HCT116 (cell line): ENCODE results near the gene USP36.

Experiments
- CTCF ChIP-seq, 3 experiments: fragments of 200-600 bp in 1 of 3; sonication (generic) in 1 of 3; IDR thresholded peaks in 2 of 3; conservative IDR thresholded peaks in 1 of 3; 2 replicates each; pipeline ENCODE4 v1.5.1; 2012 to 2017; ENCODE audit warnings: low read depth in 2 of 3, low read length in 2 of 3, antibody characterized with exemption in 1 of 3, borderline replicate concordance in 1 of 3, control low read depth in 1 of 3, mild to moderate bottlenecking in 1 of 3, mixed read lengths in 1 of 3, mixed run types in 1 of 3, moderate library complexity in 1 of 3; ENCODE audit not compliant: insufficient read depth in 1 of 3
- JUND ChIP-seq: IDR thresholded peaks from 2 replicates; pipeline ENCODE4 v1.6.1; 2012
- POLR2AphosphoS5 ChIP-seq: IDR thresholded peaks from 2 replicates; pipeline ENCODE4 v1.6.1; 2011; ENCODE audit warnings: mild to moderate bottlenecking, low read depth, low read length, moderate library complexity
- TCF7L2 ChIP-seq: IDR thresholded peaks from 2 replicates; pipeline ENCODE4 v1.7.0; 2011; ENCODE audit warnings: borderline replicate concordance, inconsistent platforms; ENCODE audit not compliant: insufficient read depth, insufficient read length; ENCODE audit errors: extremely low read depth
- YY1 ChIP-seq: IDR thresholded peaks from 2 replicates; pipeline ENCODE4 v1.6.1; 2011; ENCODE audit warnings: low read length, low read depth, moderate library complexity, mild to moderate bottlenecking; ENCODE audit not compliant: insufficient replicate concordance; ENCODE audit errors: extremely low read depth

GRCh38 chr17:78766225-78766624, 74.4 kb downstream of the USP36 start:
- TF ChIP-seq CTCF (IDR thresholded peaks at IDR 0.05 in 2 of 3, conservative IDR thresholded peaks at IDR 0.05 in 1 of 3; ENCODE audit: borderline replicate concordance in 1 of 3, insufficient read depth in 1 of 3, low read depth in 2 of 3, low read length in 2 of 3), result no peak
- no peak for TF ChIP-seq POLR2AphosphoS5
- TF ChIP-seq JUND, result no peak
- no peak for TF ChIP-seq YY1
- no peak for TF ChIP-seq TCF7L2
